GM18909 (cell line): ENCODE data around the gene PFDN4.
A peak's percentile ranks its signal among the peaks of the same experiment; 100 is the strongest.

Experiments used
- ATAC-seq: cut with Tn5 transposase; IDR thresholded peaks from one replicate; pipeline ENCODE4 v1.9.1; 2021; ENCODE audit warnings: mild to moderate bottlenecking; ENCODE audit not compliant: unreplicated experiment, poor library complexity

The PFDN4 gene, protein sequence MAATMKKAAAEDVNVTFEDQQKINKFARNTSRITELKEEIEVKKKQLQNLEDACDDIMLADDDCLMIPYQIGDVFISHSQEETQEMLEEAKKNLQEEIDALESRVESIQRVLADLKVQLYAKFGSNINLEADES

DNA sequence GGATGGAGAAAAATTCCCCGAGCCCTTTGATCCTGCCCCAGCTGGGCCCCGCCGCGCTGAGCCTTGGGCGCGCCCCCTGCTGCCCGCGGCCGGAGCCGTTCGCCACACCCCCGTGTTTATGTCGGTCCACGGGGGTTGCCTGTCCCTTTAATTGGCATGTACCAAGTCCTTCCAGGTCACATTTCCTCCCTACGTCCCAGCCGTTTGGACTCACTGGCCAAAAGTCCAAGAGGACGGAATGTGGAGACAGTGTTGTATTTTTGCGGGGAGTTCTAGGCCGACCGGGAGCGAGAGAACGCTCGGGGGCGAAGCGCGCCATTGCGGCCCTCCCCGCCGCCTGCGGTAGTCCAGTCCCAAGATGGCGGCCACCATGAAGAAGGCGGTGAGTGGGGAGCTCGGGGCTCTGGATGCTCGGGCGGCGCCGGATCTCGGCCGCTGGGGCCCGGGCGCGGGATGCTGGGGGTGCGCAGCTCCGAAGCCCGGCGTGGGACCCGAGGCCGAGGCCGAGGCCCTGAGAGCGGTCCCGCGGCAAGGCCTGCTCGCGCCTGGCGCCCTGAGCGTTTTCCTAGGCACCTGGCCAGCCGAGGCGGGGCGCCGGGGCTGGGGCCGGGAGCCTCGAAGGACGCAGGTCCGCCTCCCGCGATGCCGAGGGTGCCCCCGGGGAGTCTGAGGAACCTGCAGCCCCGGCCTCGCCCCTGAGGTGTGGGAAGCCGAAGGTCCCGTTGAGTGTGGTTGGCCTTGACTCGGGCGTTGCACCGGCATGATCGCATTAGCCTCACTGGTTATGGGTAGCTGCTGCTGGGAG is at the start of gene PFDN4:
PFDN4 (plus strand) TSS at position 345 of the 805 bp plus-strand sequence; CDS start at position 359, 14 bp downstream.
- ATAC-seq = peak; percentile 97

DNA sequence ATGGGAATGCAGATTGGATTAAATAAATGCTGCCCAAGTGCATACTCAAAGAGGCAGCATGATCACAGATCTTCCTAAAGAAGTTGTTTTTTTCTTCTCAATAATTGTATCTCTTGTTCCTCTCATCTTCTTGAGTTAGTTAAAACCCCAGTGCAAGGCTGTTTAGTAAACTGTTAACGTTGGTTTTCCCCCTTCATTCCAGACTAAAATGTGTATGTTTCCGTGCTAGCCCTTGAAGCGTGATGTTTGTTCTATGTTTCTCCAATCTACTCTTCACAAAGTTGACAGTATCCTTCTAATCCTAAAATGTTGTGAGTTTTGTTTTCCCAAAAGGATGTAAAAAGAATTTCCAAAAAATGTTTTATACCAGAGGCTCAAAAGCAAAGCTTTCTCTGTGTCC is 49.7 kb upstream of the PFDN4 start:
- ATAC-seq = no peak

DNA sequence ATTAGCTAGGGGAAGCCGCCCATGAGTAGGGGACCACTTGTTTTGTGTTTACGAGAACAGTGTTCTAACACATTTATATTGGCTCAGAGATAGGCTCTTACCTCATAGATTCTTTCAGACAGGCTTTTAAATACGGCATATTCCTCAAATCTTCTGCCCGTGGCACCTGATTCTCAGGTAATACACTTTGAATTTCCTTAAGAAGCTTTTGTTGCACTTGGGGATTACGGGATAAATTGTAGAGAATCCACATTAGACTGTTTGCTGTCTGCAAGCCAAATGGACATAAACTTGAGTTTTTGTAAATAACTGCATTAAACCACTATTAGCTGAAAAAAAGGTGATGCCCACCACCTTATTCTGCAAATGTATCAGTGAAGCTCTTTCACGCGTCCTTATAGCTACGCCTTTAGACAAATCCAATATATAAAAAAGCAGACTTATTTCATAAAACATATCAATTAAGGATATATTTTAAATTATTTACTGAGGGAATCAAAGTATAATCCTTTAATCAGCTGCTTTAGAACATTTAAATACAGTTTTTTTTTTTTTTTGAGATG is 49.0 kb upstream of the PFDN4 start:
- ATAC-seq = no peak

DNA sequence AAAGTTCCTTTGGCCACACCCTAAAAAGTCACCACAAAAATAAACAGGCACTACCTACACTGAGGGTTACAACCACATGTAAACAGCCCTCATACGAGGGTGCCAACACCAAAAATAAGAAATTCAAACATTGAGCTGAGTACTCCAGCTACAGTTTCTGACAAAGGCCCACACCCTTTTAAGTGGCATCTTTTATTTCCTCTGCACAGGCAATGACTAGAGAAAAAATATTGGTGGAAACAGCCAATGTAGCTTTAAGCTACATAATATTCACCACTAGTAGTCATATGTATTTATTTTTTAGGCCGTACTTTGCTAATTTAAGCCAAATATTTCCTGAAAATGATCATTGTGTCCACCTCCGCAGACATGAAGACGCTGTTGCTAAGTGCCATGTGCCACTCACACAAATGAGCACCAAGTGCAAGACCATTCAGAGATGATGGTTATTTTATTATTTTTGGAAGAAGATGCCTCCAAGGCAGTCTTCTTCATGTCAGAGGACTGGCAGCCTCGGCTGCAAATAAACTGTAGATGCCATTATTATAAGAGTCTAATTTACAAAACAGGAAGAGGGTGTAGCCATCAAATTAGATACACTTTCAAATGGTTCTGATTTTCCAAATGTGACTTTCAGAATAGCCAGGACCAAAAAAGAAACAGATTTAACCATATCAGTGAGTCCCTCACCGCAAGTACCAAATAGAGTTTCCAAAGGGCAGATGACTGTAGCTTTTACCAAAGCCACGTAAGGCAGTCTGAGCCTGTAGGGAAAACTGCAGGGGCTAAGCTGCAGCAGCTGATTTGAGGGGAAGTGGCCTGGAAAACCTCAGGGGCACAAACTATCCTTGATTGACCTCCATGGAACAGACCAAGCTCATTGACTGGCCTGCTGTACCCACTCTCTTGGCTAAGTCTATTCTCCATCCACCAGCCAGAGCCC is 47.6 kb upstream of the PFDN4 start:
- no peak for ATAC-seq

DNA sequence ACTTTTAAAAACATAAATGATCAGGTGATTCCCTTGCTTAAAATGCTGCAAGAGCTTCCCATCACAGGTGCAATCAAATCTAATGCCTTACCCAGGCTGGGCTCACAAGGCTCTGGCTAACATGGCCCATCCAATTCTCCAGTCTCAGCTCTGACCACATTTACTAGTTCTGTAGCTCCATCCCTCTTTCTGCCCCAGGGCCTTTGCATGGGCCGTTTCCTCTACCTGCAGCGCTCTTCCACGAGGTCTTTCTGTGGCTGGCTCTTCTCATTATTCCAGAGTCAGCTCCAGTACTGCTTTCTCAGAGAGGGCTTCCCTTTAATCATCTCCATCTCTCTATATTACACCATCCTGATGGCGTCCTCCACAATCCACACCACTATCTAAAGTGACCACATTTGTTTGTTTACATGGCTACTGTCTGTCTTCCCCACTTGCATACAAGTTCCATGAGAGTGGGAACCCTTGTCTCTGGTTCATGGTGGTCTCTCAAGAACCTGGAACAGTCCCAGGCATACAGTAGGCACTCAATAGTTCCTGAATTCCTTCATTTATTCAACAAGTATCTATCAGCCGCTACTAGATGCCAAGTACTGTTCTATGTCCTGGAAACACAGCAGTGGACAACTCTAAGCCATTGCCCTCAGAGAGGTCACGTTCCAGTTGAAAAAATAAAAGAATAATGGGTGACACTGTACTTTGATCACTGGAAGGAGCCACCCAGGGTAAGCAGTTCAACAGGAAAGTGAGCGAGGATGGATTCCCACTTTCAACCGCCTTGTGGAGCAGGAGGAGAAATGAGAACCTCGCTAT is 46.7 kb upstream of the PFDN4 start:
- ATAC-seq = no peak

DNA sequence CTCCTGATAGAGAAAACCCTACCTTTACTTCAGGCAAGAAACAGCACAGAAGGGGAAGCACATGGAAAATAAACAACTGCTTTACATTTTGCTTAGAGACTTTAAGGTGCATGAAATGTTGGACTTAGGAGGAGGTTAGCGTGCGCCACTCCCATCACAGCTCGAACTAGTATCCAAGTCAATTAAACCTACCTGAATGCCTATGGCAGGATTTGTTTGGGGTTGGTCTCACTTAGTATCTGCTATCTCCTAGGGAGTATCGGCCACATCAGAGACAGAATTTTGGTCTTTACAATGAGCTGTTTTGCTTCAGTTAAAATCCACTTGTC is 46.1 kb upstream of the PFDN4 start:
- ATAC-seq = no peak

DNA sequence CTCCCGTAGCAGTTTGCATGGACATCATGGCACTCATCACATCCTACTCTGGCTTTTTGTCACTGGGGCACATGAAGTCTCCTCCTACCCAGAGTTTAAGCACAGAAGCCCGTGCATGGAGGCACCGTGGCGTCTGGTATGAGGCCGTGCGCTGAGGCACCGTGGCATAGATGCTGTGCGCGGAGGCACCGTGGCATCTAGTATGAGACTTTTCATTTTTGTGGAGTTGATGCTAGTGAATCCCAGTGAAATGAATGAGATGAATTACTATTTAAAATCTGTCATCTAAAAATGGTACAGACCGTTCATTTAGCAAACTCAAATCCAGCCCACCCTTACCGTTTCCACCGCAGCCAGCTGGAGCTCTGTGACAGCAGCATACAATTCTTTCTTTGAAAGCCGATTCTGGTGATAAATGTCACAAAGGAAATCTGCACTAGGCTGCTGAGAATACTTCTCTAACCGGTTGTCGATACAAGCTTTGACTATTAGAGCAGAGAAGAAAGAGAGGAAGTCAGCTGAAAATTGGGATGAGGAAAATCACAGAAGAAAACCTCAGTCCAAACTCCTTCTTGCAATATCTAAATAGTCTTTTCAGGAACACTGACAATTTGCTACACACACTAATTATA is 45.4 kb upstream of the PFDN4 start:
- ATAC-seq = no peak

DNA sequence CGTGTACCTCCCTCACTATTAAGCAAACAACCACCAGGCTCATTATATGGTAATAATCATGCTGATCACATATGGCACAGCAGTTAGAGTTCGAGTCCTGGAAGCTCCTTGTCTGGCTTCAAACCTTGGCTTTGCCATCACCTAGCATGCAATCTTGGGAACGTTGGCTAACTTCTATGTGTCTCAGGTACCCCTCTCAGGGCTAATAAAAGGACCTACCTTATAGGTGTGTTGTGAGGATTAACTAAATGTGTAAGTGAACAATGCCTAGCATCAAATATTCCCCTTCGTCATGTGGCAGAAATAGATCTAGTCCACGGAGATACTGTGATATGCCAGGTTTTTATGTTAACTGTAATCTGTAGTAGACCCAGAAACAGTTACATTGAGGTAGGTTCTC is 44.5 kb upstream of the PFDN4 start:
- no peak for ATAC-seq

DNA sequence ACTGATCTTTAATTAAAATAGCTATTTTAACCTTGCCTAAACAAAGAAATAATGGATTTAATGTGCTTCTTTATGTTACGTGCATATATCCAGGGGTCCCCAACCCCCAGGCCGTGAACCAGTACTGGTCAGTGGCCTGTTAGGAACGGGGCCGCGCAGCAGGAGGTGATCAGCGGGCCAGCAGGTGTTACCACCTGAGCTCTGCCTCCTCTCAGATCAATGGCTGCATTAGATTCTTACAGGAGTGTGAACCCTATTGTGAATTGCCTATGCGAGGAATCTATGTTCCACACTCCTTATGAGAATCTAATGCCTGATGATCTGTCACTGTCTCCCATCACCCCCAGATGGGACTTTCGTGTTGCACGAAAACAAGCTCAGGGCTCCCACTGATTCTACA is 42.9 kb upstream of the PFDN4 start:
- no peak for ATAC-seq

DNA sequence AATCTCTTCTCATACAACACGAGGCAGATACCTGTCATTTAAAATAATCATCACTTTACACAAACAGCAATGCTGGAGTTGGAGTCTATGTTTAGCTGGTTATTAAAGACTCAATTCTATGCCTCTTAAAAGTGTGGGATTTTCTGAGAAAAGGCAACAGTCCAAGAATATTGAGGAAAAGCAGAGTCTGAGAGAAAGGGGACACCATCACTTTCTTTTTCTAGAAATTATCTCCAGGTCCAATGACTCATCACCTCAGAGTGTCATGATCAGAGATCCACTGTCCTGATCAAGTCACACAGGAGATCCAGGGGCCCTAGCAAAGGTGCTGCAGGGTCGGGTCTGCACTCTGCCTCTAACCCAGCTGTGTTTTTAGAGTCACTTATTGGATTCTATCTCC is 42.1 kb upstream of the PFDN4 start:
- ATAC-seq = no peak

DNA sequence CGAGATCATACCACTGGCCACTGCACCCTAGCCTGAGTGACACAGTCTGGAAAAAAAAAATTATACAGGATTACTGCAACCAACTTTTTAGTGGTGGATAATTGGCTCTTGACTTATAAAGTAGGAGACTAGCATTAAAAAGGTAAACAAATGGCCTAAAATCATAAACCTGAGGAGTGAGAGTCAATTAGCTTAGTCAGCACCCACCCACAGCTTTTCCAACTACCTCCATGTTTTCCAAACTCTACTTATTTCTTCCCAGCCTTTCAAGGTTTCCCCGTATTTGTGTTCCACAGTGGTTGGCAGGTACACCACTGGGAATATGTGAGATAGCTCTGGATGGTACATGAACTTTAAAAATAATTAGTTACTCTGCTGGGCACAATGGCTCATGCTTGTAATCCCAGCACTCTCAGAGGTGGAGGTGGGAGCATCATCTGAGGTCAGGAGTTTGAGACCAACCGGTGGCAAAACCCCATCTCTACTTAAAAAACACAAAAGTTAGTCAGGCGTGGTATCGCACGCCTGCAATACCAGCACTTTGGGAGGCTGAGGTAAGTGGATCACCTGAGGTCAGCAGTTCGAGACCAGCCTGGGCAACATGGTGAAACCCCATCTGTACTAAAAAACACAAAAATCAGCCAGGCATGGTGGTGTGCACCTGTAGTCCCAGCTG is 40.8 kb upstream of the PFDN4 start:
- no peak for ATAC-seq

DNA sequence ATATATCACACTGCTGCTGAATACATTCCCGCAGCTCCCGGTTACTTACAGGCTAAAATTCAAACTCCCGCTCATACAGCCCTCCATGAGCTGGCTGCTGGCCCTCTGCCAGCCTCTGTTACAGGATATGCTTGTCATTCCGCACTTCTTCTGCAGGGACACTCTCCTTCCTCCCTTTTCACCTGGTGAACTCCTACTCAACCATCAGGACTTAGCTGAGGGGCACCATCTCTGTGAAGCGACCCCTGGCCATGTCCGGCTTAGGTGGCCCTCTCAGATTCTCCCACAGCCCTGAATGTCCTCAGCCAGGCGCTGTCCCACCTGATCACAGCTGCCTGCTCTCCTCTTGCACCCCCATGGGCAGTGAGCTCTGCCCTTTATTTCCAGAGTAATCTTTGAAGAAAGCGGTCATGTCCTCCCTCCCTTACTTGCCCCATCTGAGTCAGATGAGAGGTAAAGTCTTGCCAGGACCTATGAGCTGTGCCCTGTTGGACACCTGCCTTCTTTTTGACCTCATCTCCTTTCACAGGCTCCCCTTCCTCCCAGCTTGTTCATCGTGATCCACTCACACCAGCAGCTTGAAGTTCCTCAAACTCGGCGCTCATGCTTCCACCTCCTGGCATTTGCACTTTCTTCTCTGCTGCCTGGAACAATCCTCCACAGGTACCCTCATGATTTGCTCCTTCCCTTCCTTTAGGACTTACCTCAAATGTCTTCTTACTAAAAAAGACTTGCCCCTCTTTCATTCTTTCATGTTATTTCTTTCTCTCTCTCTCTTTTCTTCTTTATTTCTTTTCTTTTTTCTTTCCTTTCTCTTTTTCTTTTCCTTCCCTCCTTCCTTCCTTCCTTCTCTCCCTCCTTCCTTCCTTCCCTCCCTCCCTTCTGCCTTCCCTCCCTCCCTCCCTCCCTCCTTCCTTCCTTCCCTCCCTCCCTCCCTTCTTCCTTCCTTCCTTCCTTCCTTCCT is 39.7 kb upstream of the PFDN4 start:
- ATAC-seq = no peak

DNA sequence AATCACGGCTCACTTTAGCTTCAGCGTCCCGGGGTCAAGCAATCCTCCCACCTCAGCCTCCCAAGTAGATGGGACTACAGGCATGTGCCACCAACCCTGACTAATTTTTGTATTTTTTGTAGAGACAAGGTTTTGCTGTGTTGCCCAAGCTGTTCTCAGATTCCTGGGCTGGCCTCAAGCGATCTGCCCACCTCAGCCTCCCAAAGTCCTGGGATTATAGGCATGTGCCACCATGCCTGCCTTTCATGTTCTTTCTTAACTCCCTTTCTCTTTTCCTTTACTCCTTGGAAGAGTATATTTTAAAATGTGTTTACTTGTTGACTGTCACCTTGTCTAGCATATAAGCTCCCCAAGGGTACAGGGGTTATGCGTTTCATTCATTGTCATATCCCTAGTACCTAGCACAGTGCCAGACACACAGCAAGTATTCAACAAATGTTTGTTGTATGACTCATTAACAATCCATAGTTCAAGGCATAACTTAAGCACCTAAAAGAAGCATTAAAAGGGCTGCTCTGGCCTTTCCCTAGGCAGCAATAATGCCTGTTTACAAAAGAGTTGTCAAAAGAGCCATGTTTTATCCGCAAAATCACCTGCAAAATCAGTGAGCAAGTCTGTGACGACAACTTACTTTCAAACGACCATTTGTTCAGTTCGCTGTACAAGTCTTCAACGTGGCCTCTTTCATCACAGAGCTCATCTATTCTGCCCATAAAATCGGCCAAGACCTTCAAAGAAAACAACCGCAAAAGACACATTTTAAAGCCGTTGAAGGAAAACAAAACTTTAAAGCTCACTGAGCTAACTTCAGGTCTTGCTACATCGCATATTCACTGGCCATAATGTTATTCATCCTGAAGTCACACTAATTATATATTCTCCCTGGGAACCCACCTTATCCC is 38.7 kb upstream of the PFDN4 start:
- no peak for ATAC-seq

DNA sequence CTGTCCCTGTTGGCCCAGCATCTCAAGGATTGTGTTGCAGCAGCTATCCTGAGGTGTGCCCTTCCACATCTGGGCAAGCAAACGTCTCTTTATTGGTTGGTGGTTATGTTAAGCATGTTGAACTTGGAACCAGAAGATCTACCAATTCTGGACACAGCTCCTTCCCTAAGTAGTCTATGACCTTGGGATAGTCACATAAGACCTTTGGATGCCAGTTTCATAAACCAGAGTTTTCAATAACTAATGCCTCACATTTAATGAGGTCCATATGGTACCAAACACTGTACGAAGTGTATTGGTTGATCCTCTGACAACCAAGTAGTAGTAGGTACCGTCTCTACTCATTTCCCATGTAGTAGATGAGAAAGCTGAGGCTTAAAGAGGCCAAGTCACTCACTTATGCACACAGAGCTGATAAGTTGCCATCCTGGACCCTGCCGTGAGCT is 37.8 kb upstream of the PFDN4 start:
- ATAC-seq = no peak

DNA sequence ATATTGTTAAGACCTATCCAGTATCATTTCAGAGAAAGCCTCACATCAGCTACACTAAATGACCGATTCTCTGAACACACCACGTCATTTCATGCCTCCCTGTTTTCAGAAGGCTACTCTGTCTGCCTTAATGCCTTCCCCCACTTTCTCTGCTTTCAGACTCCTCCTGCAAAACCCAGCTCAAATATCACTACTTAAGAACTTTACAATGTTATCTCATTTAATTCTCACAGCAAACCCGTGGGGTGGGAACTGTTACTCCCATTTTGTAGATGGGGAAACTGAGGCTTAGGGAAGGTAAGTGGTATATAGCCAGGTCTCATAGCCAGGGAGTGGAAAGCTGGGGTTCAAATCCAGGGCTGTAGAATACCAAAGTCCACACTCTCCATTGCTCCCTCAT is 36.9 kb upstream of the PFDN4 start:
- ATAC-seq = no peak

DNA sequence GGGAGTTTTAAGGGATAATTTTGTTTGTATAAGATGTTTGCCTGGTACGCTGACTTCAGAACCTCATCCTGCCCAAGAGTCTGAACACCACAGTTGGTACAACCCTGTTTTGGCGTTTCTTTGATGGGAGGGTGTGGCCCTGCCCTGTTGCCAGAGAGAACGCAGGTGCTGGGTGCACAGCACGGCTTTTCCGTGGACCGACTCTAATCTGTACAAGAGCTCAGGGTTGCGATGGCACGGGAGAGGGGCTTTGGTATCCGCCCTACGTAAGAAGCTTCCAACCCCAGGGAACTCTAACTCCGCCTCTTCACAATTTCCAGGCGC is 35.4 kb upstream of the PFDN4 start:
- no peak for ATAC-seq
